SK-N-SH (cell line): Measurements from ENCODE around the gene GTPBP3. TPM values are rescaled to one million over a fixed set of nuclear protein-coding genes. Genes with fewer than 3 reads are reported as not detected.

ENCODE experiments used
- CTCF ChIA-PET: fragments of 300-600, 350-600 bp; formaldehyde crosslinking; extraction: SDS; loops from one replicate; lab custom pipeline; 2021; lab: Yijun Ruan, JAX
- POLR2A ChIA-PET: fragments of 350-600 bp; sonication (Branson Sonifier 250); formaldehyde crosslinking; extraction: SDS; loops from one replicate; lab custom pipeline; 2020; ENCODE audit warnings: antibody characterized with exemption, inconsistent platforms; lab: Yijun Ruan, JAX
- DNase-seq: peaks from one replicate; pipeline ENCODE4 v3.0.0; 2012
- H2AFZ ChIP-seq: fragments of 200-600 bp; sonication (generic); 2 replicates; pipeline ENCODE4 v1.8.1; 2016; ENCODE audit warnings: antibody characterized with exemption, mild to moderate bottlenecking, low read depth
- H3F3A ChIP-seq: fragments of 200-600 bp; sonication (generic); replicated peaks from 2 replicates; pipeline ENCODE3; 2016; ENCODE audit warnings: antibody characterized with exemption, mild to moderate bottlenecking; ENCODE audit not compliant: insufficient read depth
- H3K27ac ChIP-seq, 2 experiments: fragments of 200-500 bp in 1 of 2; fragments of 200-600 bp in 1 of 2; sonication (Bioruptor generic) in 1 of 2; sonication (generic), shearing (Covaris generic) in 1 of 2; 2 replicates each; pipeline versions ENCODE4 v1.5.1 to v1.6.1; 2014 to 2016; ENCODE audit warnings: low read depth in 2 of 2, inconsistent platforms in 1 of 2, low read length in 1 of 2, mild to moderate bottlenecking in 1 of 2, mixed read lengths in 1 of 2
- H3K27me3 ChIP-seq: fragments of 200-600 bp; sonication (generic), shearing (Covaris generic); 2 replicates; pipeline ENCODE4 v1.6.1; 2016; ENCODE audit warnings: mixed run types; ENCODE audit not compliant: insufficient read depth
- H3K36me3 ChIP-seq, 2 experiments: fragments of 200-500 bp in 1 of 2; fragments of 200-600 bp in 1 of 2; sonication (Bioruptor generic) in 1 of 2; sonication (generic) in 1 of 2; replicated peaks in 1 of 2; 2 replicates each; pipeline versions ENCODE3 to v1.5.1; 2014 to 2016; ENCODE audit warnings: low read length in 1 of 2, mild to moderate bottlenecking in 1 of 2; ENCODE audit not compliant: insufficient read depth in 2 of 2, control insufficient read depth in 1 of 2
- H3K4me1 ChIP-seq, 2 experiments: fragments of 200-500 bp in 1 of 2; fragments of 200-600 bp in 1 of 2; sonication (Bioruptor generic) in 1 of 2; sonication (generic), shearing (Covaris generic) in 1 of 2; 2 replicates each; pipeline versions ENCODE4 v1.5.1 to v1.6.1; 2014 to 2016; ENCODE audit warnings: low read depth in 1 of 2, low read length in 1 of 2, mixed run types in 1 of 2; ENCODE audit not compliant: insufficient read depth in 2 of 2, control insufficient read depth in 1 of 2
- H3K4me2 ChIP-seq: fragments of 200-600 bp; sonication (generic), shearing (Covaris generic); 2 replicates; pipeline ENCODE4 v1.6.1; 2017; ENCODE audit warnings: mixed run types
- H3K4me3 ChIP-seq, 2 experiments: fragments of 200-500 bp in 1 of 2; fragments of 200-600 bp in 1 of 2; sonication (Bioruptor generic) in 1 of 2; sonication (generic), shearing (Covaris generic) in 1 of 2; 2 replicates each; pipeline versions ENCODE4 v1.5.1 to v1.8.1; 2014 to 2016; ENCODE audit warnings: low read depth in 2 of 2, inconsistent platforms in 1 of 2, low read length in 1 of 2, mild to moderate bottlenecking in 1 of 2, mixed read lengths in 1 of 2, moderate library complexity in 1 of 2
- H3K79me2 ChIP-seq: fragments of 200-600 bp; sonication (generic); 2 replicates; pipeline ENCODE4 v1.8.1; 2017; ENCODE audit warnings: mild to moderate bottlenecking; ENCODE audit not compliant: insufficient read depth
- H3K9ac ChIP-seq: fragments of 200-600 bp; sonication (generic); 2 replicates; pipeline ENCODE4 v1.6.1; 2017; ENCODE audit warnings: mixed run types
- H3K9me2 ChIP-seq: fragments of 200-600 bp; sonication (generic); 2 replicates; pipeline ENCODE4 v1.6.1; 2017; ENCODE audit warnings: mixed run types
- H3K9me3 ChIP-seq: fragments of 200-600 bp; sonication (generic); 2 replicates; pipeline ENCODE4 v1.6.1; 2017; ENCODE audit warnings: mixed run types, mild to moderate bottlenecking, moderate library complexity
- H4K20me1 ChIP-seq: fragments of 200-600 bp; sonication (generic); 2 replicates; pipeline ENCODE4 v1.6.1; 2017; ENCODE audit warnings: mild to moderate bottlenecking, mixed run types; ENCODE audit not compliant: insufficient read depth
- CTCF ChIP-seq: fragments of 200-600 bp; sonication (generic); IDR thresholded peaks from 2 replicates; pipeline ENCODE4 v1.6.1; 2017; ENCODE audit warnings: antibody characterized with exemption, mild to moderate bottlenecking, moderate library complexity
- EP300 ChIP-seq, 2 experiments: IDR thresholded peaks; 2 replicates each; pipeline versions ENCODE4 v1.4.0 to v1.6.1; 2012; ENCODE audit warnings: borderline replicate concordance in 1 of 2, low read depth in 1 of 2, low read length in 1 of 2
- EZH2phosphoT487 ChIP-seq: fragments of 200-600 bp; sonication (generic); IDR thresholded peaks from 2 replicates; pipeline ENCODE4 v1.6.1; 2017; ENCODE audit warnings: low read depth, mixed run types, mild to moderate bottlenecking, antibody characterized with exemption, moderate library complexity, borderline replicate concordance
- FOSL2 ChIP-seq: IDR thresholded peaks from 2 replicates; pipeline ENCODE4 v1.4.0; 2012; ENCODE audit warnings: low read depth, mild to moderate bottlenecking, moderate library complexity, borderline replicate concordance
- GABPA ChIP-seq: IDR thresholded peaks from 2 replicates; pipeline ENCODE4 v1.4.0; 2012; ENCODE audit warnings: low read depth, mild to moderate bottlenecking
- GATA2 ChIP-seq: sonication (generic); formaldehyde crosslinking; IDR thresholded peaks from 2 replicates; pipeline ENCODE4 v1.5.0; 2020; ENCODE audit warnings: mild to moderate bottlenecking, missing genetic modification reagents
- IRF3 ChIP-seq: fragments of 150-350 bp; IDR thresholded peaks from 2 replicates; pipeline ENCODE4 v1.6.1; 2016; ENCODE audit warnings: mild to moderate bottlenecking, low read depth, low read length
- MAX ChIP-seq: IDR thresholded peaks from 2 replicates; pipeline ENCODE4 v1.4.0; 2012; ENCODE audit warnings: low read depth
- MXI1 ChIP-seq: IDR thresholded peaks from 2 replicates; pipeline ENCODE4 v1.6.1; 2012; ENCODE audit warnings: mild to moderate bottlenecking, low read depth, low read length, improper control_type of control experiment
- NFIC ChIP-seq: IDR thresholded peaks from 2 replicates; pipeline ENCODE4 v1.4.0; 2012; ENCODE audit warnings: borderline replicate concordance
- NRF1 ChIP-seq: IDR thresholded peaks from 2 replicates; pipeline ENCODE4 v1.6.1; 2012; ENCODE audit warnings: low read depth, mild to moderate bottlenecking, low read length
- RCOR1 ChIP-seq: fragments of 150-350 bp; IDR thresholded peaks from 2 replicates; pipeline ENCODE4 v1.6.1; 2017; ENCODE audit warnings: antibody characterized with exemption, low read length
- SMC3 ChIP-seq: IDR thresholded peaks from 2 replicates; pipeline ENCODE4 v1.6.1; 2012; ENCODE audit warnings: low read depth, low read length, improper control_type of control experiment
- TAF1 ChIP-seq: IDR thresholded peaks from 2 replicates; pipeline ENCODE4 v1.6.1; 2012; ENCODE audit warnings: low read depth, mild to moderate bottlenecking, low read length, moderate library complexity, borderline replicate concordance
- TEAD4 ChIP-seq: IDR thresholded peaks from 2 replicates; pipeline ENCODE4 v1.4.0; 2012; ENCODE audit warnings: mild to moderate bottlenecking, borderline replicate concordance; ENCODE audit not compliant: insufficient read depth
- ZBTB33 ChIP-seq: IDR thresholded peaks from 2 replicates; pipeline ENCODE4 v1.4.0; 2012; ENCODE audit warnings: low read depth, borderline replicate concordance
- WGBS: methylation state at CpG from one replicate; pipeline ENCODE4 v1.1.6; 2017; ENCODE audit warnings: low lambda C conversion rate; 5-methylcytosine and 5-hydroxymethylcytosine counted together
- polyA plus RNA-seq, 3 experiments: library from polyadenylated mRNA; depleted of rRNA; stranded (reverse); fragments of >200 nt; gene quantifications; 2 replicates each; pipeline ENCODE4 v1.2.3, GENCODE V29; 2012

GTPBP3 gene
- polyA plus RNA-seq, 1 of the 3 experiments (the other 2 are of a cell fraction), result 21.6 TPM

- H3K9ac ChIP-seq, result no peak overlapping the region
- ChIA-PET CTCF (no interaction called here), POLR2A (interaction anchor here (0.5 to 1.3 kb wide), 2 partner anchors 17 to 617 kb away, joined by 3 to 4 read pairs; no protein-coding TSS in a partner anchor)
- no peaks in the 10 kb centered on the region for H3K79me2 ChIP-seq
- TF ChIP-seq GABPA, result no peak
- TF ChIP-seq EZH2phosphoT487, result no peak
- no peak for TF ChIP-seq RCOR1
- TF ChIP-seq GATA2, result no peak
- no peak for TF ChIP-seq NFIC
- TF ChIP-seq FOSL2, result no peak
- TF ChIP-seq ZBTB33, result no peak
- TF ChIP-seq TAF1, result no peak
- TF ChIP-seq MXI1, result no peak
- TF ChIP-seq TEAD4, result no peak
- no peak for TF ChIP-seq EP300 (IDR thresholded peaks at IDR 0.05; ENCODE audit: borderline replicate concordance in 1 of 2, low read depth in 1 of 2, low read length in 1 of 2)
- no peak for TF ChIP-seq MAX
- no peak for TF ChIP-seq CTCF
- no peak for TF ChIP-seq NRF1
- TF ChIP-seq IRF3, result no peak
- TF ChIP-seq SMC3, result no peak
- H4K20me1 ChIP-seq, result no peaks in the 10 kb centered on the region
- peaks cover 0 to 12% of the 10 kb centered on the region in 2 experiments; a peak in 1 of 4 replicates for H3K4me1 ChIP-seq
- WGBS, result 93% methylated on average over 36 of the region's 51 CpGs
- H3K9me2 ChIP-seq, result no peaks in the 10 kb centered on the region
- no peaks in the 10 kb centered on the region for H3K27me3 ChIP-seq
- H2AFZ ChIP-seq, result no peak overlapping the region
- peaks cover 0 to 10% of the 10 kb centered on the region in 2 experiments for H3K36me3 ChIP-seq
- no peaks in the 10 kb centered on the region for H3K9me3 ChIP-seq
- H3K4me2 ChIP-seq, result no peak overlapping the region
- no peak for DNase-seq
- H3K27ac ChIP-seq, result no peak overlapping the region
- H3F3A ChIP-seq, result peaks cover 2% of the 10 kb centered on the region
- no peak overlapping the region for H3K4me3 ChIP-seq
These were observed 7.7 kb upstream of the GTPBP3 start for GRCh38 chr19:17329366-17330261.
